HG03064 (cell line): Measurements from ENCODE around the gene KLHDC9.
"Not testable (repeated sequence)": the region's sequence is repeated elsewhere in the genome, so short reads cannot be mapped to it uniquely, and the experiment has no call there.

ENCODE experiments used
- ATAC-seq: cut with Tn5 transposase; IDR thresholded peaks from one replicate; pipeline ENCODE4 v1.9.1; 2021; ENCODE audit warnings: low read depth; ENCODE audit not compliant: unreplicated experiment

The KLHDC9 gene

DNA sequence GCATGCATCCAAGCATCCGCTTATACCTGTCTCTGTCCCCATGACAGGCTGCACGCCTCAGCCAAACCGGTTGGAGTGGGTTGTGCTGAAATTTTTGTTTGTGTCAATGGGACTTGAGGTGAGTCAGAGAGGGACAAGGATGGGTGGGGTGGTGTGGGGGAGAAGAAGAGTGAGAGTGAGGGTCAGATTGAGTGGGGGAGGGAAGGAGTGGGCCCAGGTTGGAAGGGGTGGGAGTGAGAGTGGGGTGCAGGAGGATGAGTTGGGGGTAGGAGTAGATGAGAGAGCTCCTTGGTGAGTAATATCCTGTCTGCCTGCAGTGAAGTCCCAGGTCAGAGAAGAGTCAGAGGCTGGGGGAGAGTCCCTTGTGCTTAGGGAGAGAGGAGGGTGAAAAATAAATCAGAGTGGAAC is 5.5 kb upstream of the KLHDC9 start:
- ATAC-seq = no peak

DNA sequence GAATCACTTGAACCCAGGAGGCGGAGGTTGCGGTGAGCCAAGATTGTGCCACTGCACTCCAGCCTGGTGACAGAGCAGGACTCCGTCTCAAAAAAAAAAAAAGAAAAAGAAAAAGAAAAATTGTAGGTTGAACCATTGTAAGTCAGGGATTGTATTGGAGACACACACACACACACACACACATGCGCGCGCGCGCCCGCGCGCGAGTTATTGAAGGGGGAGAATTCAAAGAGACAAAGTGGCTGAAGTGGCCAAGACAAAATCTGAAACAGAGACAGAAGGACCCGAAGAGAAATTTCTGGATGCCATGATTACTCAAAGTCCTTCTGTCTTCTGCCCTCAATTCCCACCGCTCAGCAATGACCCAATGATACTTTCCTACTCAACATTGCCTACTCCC is 3.7 kb upstream of the KLHDC9 start:
- no peak for ATAC-seq

DNA sequence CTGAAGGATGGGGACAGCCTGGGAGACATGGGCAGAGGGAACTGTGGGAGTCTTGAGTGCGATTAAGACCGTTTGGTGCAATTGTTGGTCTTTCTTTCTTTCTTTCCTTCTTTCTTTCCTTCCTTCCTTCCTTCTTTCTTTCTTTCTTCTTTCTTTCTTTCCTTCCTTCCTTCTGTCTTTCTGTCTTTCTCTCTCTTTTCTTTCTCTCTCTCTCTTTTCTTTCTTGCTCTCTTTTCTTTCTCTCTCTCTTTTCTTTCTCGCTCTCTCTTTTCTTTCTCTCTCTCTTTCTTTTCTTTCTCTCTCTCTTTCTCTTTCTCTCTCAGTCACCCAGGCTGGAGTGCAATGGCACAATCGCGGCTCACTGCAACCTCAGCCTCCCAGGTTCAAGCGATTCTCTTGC is 2.9 kb upstream of the KLHDC9 start:
- no peak for ATAC-seq

DNA sequence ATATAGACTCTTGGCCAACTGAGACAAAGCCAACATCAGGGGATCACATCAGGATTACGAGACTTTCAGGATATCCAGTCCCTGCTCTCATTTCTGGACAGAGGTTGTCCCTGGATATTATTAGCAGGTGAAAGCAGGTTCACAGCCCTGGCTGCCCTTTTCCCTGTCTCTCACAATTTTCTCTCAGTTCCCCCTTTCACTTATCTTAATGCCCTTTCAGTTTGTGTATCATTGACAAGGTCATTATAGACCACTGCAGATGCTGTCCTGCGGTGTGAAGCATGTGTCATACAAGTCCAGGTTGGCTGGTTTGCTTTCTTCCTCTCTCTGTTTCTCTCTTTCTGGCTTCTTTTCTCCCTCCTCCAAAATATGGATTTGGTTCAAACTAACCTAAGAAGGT is 2.1 kb upstream of the KLHDC9 start:
- ATAC-seq = no peak

DNA sequence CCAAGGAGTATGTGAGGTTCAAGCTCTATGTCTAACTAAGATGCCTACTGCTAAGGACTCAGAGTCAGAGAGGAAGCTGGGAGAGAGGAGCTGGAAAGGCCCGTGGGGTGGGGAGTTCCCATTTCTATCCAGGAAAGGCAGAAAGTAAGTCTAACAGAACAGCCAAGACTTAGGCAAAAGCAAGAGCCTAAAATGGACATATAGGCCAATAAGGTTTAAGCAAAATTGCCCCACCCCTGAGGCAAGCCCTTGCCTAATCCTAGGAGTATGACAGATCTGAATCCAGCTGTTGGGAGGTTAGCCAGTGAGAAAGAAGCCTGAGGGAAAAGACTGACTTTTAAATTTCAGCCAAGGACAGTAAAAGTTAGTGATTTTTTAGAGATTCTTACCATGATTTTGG is 1.6 kb upstream of the KLHDC9 start:
- ATAC-seq = no peak

DNA sequence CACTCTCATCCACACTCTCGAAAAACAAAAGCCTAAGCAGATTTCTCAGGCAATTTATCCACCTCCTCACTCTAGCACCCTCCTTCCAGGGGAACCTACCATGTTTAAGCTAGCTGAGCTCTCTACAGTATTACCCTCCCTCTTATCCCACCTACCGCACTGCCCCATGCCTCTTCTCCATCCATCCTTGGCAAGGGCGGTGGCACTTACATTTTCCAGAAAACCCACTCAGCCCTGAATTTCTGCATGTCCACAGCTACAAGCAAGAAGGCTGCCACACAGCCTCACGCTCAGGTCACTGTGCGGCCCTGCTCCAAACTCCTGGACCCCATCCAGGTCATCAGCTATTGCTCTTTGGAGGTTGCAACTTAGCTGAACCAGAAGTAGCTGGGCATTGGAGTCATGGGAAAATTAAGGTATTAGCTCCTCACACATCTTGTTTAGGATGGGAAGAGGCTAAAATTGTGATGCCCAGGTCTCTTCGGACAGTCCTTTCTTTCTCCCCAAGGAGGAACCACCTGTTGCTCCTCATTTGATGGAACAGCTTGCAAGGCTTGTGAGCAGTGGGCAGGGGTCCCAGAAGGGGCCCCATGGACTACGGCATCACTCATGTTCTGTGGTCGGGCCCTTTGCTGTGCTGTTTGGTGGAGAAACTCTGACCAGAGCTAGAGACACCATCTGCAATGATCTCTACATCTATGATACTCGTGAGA is 1.1 kb downstream of the KLHDC9 start:
- no peak for ATAC-seq

DNA sequence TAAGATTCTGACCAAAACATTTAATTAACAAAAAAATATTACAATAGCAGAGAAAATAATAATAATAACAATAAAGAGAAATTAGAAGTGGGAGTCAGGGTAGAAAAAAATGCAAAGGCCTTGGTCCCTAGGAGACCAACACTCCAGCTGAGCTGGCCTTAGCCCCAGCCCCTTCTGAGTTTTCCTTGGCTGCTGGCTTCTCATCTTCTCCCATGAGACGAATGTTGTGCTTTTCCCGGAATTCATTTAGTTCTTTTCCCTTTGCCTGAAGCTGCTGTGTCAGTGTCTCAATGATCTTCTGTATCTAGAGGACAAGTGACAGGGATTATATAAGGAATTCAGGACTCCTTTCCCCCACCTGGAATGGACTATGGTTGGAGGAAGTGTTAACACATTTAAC is 2.4 kb downstream of the KLHDC9 start:
- ATAC-seq = no peak

DNA sequence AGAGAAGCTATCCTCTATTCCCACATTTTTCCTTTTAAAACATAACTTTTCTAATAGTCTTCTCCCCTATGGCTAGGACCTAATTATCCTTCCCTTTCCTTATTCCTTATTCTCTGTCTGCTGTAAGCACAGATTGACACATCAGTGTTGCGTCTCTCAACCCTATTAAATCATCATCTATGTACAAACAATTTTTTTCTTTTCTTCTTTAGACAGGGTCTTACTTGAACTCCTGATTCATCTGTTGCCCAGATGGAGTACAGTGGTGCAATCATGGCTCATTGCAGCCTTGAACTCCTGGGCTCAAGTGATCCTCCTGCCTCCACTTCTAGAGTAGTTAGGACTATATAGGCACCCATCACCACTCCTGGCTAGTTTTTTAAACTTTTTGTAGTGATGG is 8.3 kb downstream of the KLHDC9 start:
- ATAC-seq = no peak

DNA sequence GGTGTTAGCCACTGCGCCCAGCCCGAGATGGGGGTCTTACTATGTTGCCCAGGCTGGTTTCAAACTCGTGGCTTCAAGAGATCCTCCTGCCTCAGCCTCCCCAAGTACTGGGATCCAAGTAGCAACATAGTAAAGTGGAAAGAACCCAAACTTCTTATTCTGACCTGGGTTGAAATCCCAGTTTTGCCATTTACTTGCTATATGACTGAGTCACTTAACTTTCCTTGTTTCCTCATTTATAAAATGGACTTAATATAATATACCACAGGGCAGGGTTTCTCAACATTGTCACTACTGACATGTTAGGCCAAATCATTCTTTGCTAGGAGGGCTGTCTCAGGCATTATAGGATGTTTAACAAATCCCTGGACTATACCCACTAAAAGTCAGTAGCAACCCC is 13.0 kb downstream of the KLHDC9 start:
- no peak for ATAC-seq

DNA sequence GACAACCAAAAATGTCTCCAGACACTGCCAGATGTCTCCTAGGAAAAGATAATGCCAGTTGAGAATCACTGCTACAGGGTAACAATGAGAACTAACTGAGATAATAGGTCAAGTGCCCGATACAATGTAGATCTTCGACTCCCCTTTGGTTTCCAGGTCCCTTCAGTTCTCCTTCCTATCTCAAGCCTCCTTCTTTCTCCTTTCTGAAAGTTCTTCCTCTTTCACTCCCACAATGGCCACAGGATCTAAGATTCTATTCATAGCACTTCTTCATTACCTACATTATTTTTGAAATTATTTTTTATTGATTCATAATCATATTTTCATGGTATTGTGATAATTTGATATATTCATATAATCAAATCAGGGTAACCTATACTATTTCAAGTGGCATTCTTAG is 13.4 kb downstream of the KLHDC9 start:
- no peak for ATAC-seq

DNA sequence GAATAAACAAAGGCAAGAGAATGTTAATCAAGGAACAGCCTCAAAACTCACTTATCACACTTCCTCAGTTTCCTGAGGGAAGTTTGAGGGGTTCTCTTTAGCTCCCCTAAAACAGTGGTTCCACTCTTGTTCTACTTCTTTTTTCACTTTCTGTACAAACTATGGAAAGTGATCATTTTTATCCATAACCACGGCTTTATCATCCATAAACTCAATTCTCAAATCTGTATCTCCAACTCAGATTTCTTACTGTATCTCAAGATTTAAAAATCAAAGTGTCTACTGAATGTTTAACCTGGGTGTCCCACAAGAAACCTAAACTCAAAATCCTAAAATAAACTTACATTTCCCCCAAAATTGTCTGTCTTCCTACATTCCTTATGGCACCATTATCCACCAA is 15.8 kb downstream of the KLHDC9 start:
- no peak for ATAC-seq

DNA sequence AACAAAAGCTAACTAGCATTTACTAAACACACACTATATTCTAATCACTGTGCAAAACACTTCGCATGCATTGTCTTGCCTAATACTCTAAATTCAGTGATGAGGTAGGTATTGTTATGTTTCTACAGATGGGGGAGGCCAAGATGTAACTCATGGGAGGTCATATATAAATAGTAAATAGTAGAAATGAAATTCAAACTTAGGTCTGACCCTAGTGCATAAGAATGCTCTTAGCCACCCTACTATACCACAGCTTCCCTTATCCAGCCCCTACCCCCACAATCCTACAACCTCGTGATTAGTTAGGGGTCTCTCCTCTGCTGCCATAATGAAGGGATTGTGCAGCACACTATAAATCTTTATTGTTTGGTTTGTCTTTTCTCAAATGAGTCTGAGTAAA is 16.4 kb downstream of the KLHDC9 start:
- no peak for ATAC-seq

DNA sequence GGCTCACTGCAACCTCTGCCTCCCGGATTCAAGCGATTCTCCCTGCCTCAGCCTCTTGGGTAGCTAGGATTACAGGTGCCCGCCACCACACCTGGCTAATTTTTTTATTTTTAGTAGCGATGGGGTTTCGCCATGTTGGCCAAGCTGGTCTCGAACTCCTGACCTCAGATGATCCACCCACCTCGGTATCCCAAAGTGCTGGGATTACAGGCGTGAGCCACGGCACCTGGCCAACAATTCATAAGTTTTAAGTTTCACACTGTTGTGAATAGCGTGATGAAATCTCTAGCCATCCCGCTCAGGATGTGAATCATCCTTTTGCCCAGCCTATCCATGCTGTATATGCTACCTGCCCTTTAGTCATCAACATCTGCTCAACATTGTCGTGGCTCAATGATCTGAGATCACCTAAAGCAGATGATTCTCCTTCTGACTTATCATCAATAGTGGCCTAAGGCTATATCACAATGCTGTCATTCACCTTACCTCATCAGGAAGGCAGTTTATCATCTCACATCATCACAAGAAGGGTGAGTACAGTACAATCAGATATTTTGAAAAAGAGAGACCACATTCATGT is 17.1 kb downstream of the KLHDC9 start:
- no peak for ATAC-seq

DNA sequence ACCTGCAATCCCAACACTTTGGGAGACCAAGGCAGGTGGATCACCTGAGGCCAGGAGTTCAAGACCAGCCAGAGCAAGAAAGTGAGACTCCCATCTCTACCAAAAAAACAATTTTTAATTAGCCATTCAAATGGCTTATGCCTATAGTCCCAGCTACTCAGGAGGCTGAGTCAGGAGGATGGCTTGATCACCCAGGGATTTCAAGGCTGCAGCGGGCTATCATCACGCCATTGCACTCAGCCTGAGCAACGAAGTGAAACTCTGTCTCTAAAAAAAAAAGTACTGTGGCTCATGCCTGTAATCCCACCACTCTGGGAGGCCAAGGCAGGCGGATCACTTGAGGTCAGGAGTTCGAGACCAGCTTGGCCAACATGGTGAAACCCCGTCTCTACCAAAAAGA is 17.8 kb downstream of the KLHDC9 start:
- ATAC-seq = not testable (repeated sequence)

DNA sequence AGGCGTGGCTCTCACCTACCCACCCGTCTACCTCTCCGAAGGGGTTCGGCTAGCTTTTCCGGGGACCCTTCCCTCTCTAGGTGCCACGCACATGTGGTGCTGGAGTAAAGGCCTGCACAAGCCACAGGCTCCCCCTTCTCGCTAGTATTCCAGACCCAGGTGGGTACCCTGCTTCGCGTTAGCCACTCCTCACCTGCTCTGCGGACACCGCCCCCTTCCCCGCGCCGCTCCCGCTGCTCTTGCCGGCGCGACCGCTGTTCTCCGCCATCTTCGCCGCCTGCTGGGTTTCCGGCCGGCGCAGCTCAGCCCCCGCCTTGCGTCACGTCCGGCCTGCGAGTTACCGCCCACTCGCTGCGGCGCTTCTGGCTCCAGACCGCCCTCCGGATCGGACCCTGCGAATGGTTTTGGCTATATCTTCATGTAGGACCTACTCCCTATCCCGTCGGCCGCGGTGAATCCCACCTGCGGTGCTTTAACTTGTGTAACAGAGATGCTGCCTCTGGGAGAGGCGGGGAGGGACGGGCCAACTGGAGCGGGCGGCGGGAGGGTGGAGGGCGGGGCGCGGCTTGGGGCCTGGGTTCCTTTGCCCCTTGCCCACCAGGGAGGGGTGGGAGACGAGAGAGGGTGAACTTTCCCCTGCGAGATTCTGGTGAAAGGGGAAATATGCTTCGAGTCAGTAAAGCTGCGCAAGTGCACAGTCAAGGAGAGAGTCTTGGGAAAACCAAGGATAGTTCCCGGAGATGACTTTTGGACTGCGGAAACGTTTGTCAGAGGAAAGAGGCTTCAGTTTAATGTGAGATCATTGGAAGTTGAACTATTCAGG is 19.8 kb downstream of the KLHDC9 start, which contains the start of the genes NIT1 and PFDN2:
NIT1 (plus strand) TSS at position 347 of the 823 bp plus-strand sequence; CDS start at position 419, 72 bp downstream.
PFDN2 (minus strand) TSS at position 279 of the 823 bp plus-strand sequence; CDS start at position 268, 11 bp downstream.
- peak; percentile 79 for ATAC-seq

DNA sequence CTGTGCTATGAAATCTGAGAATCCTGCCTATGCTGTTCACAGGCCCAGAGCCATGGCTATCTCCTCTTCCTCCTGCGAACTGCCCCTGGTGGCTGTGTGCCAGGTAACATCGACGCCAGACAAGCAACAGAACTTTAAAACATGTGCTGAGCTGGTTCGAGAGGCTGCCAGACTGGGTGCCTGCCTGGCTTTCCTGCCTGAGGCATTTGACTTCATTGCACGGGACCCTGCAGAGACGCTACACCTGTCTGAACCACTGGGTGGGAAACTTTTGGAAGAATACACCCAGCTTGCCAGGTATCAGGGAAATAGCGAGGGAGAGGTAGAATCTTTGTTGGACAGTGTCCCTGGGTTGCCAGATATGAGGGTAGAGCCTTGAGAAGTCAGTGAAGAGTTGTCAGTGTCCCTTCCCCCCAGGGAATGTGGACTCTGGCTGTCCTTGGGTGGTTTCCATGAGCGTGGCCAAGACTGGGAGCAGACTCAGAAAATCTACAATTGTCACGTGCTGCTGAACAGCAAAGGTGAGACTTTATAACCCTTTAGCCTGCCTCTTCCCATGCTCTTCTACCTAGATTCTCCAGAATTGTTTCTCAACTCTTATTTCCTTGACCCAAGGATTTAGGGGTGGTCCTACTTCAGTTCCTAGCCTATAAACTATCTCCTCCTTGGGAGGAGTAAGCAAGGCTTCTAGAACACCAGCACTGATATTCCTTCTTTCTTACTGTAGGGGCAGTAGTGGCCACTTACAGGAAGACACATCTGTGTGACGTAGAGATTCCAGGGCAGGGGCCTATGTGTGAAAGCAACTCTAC is 21.1 kb downstream of the KLHDC9 start:
- no peak for ATAC-seq

DNA sequence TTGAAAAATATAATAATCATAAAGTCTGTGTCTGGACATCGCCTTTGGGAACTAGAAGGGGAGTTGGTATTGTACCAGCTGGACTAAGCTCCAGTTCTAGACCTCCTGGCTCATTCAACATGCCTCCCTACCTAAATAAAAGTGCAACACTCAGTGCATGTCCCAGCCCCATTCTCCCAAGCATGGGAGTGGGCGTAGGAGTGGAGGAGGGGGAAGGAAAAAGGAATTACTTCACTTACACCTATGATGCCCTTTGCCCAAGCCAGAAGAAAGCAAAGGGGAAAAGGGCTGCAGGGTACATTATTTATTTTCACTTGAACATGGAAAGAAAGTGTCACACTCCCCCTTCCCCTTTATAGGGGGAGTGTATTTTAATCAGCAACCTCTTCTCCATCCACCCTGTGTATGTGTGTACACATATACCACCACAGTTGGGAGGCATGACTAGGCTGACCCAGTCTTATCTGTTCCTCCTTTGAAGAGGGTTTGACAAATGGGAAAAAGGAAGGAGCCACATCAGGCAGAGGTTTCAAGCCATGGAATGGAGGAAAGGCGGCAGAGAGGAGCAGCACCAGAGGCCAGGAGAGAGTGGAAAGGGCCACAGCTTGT is 23.0 kb downstream of the KLHDC9 start:
- ATAC-seq = no peak

DNA sequence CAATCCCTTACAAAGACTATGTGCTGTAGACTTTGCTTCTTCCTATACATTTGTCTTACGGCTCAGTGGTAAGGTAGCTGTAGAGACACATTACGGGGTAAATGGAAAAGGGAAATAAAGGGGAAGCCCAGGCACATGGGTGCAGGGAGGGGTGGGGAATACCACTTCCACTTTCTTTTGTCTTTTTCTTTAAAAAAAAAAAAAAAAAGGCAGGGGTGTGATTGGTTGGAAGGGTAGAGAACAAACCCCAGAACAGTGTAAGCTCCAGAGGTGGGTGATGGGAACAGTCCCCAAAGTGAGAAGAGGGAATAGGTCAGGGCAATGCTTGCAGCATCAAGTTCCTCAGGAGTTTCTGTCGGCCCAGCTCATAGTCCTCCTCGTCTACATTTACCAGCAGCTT is 23.7 kb downstream of the KLHDC9 start:
- no peak for ATAC-seq

DNA sequence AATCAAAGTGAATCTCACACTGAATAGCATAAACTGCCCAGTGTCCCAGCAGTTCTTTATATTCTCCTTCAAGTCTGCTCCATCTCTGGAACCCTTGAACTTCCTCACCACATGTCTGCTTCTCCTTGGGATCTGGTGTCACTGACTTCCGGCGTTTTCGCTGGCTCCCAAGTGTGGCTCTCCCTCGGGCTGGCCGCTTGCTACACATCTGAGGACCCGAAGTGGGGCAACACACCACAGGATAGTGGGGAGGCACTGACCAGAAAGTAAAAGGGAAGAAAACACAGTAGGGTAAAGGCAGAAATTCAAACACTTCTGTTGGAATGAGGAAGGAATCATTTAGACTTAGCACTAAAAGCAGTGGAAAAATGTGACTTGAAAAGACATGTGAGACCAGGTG is 24.8 kb downstream of the KLHDC9 start:
- no peak for ATAC-seq

DNA sequence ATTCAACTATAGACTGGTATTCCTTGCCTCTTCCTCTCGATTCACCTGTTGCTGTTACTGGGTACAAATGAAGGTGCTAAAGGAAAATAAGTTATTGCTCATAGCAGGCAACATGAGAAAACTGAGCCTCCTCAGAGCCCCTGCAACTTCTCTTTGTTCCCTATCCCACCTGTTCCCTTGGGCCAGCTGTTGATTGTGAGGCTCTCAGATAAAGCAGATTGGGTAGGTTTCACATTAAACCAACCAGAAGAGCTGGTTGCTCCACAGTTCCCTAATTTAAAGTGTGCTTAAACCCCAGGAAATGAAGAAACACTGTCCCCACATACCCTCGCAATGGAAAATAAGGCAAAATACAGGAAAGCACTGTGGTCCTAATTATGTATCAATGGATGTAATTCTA is 29.5 kb downstream of the KLHDC9 start:
- ATAC-seq = no peak
